D721Med (cell line): ENCODE results near the gene DAPK1.
"Not testable (repeated sequence)": the region's sequence is repeated elsewhere in the genome, so short reads cannot be mapped to it uniquely, and the experiment has no call there.

Experiments used
- DNase-seq: peaks from one replicate; pipeline ENCODE4 v3.0.0; 2011; ENCODE audit warnings: low spot score; ENCODE audit not compliant: insufficient read length
- FAIRE-seq: peaks from 2 replicates; lab custom pipeline; 2011; peaks lifted over from hg19 to GRCh38; lab: Jason Lieb, UNC
- CTCF ChIP-seq: IDR thresholded peaks from 2 replicates; pipeline ENCODE4 v1.5.1; 2012; ENCODE audit warnings: mild to moderate bottlenecking, control low read depth; ENCODE audit not compliant: insufficient read depth; ENCODE audit errors: missing control alignments

Gene DAPK1

GRCh38 chr9:87545858-87546257 is 48.2 kb downstream of the DAPK1 start:
- DNase-seq: no peak
- no peak for FAIRE-seq
- no peak for TF ChIP-seq CTCF

GRCh38 chr9:87546704-87547103 is 49.0 kb downstream of the DAPK1 start:
- FAIRE-seq (no peak), DNase-seq (no peak)
- no peak for TF ChIP-seq CTCF

- FAIRE-seq (no peak), DNase-seq (no peak)
- no peak for TF ChIP-seq CTCF
Observed at GRCh38 chr9:87547671-87548081, 50.0 kb downstream of the DAPK1 start.

- no peak for TF ChIP-seq CTCF
- FAIRE-seq: no peak
- no peak for DNase-seq
Observed at GRCh38 chr9:87548159-87548558, 50.5 kb downstream of the DAPK1 start.

GRCh38 chr9:87549088-87549487 is 51.4 kb downstream of the DAPK1 start:
- FAIRE-seq, DNase-seq: not testable (repeated sequence)

- no peak for FAIRE-seq
- no peak for DNase-seq
Observed at GRCh38 chr9:87549791-87550190, 52.1 kb downstream of the DAPK1 start.

GRCh38 chr9:87550253-87550954 is 52.7 kb downstream of the DAPK1 start:
- DNase-seq (no peak), FAIRE-seq (no peak)
- TF ChIP-seq CTCF: no peak

More at GRCh38 chr9:87549791-87550190, 52.1 kb downstream of the DAPK1 start:
- no peak for TF ChIP-seq CTCF

GRCh38 chr9:87551772-87552217 is 54.1 kb downstream of the DAPK1 start:
- no peak for DNase-seq
- TF ChIP-seq CTCF: no peak
- FAIRE-seq: no peak
